GM19099 (cell line): Measurements from ENCODE around the gene TSPAN15.

Experiments
- POLR2A ChIP-seq: IDR thresholded peaks from 3 replicates; pipeline ENCODE4 v1.6.1; 2011; ENCODE audit warnings: low read depth; ENCODE audit not compliant: insufficient read length; ENCODE audit errors: extremely low read depth

Gene TSPAN15

GRCh38 chr10:69553328-69553727 lies 102.1 kb downstream of the TSPAN15 start:
- TF ChIP-seq POLR2A = no peak

- TF ChIP-seq POLR2A = no peak
Measured at GRCh38 chr10:69554611-69555010, 103.3 kb downstream of the TSPAN15 start.
